Fibroblast of mammary gland (primary cell): ENCODE measurements around the gene LHFPL5.

Experiments
- DNase-seq: peaks from one replicate; pipeline ENCODE4 v3.0.0-alpha.2; 2010; ENCODE audit warnings: low read depth
- H3K4me3 ChIP-seq: 2 replicates; pipeline ENCODE4 v1.5.1; 2011; ENCODE audit warnings: low read depth, mild to moderate bottlenecking, low read length, moderate library complexity; ENCODE audit not compliant: control insufficient read depth
- CTCF ChIP-seq: conservative IDR thresholded peaks from 2 replicates; pipeline ENCODE4 v1.5.1; 2011; ENCODE audit warnings: low read depth, low read length, inconsistent platforms; ENCODE audit not compliant: control insufficient read depth, insufficient read depth

The LHFPL5 gene

DNA sequence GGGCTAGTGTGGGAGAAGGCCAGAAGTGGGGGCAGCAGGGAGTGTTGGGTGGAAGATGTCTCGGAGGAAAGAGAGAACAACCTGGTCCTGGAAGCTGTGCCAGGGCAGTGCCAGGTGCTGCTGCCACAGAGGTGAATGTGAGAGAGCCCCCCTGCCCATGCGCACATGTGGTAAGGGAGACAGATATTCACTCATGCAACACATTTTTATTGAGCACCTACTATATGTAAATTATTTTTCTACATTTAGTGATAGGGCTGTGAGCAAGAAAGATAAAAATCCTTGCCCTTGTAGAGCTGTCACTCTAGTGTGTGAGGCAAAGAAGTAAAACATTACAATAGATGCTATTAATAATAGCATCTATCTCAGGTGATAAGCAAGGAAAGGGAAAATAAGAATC is 23.9 kb upstream of the LHFPL5 start:
- no peak for DNase-seq
- H3K4me3 ChIP-seq: no peak overlapping the region
- no peak for TF ChIP-seq CTCF

DNA sequence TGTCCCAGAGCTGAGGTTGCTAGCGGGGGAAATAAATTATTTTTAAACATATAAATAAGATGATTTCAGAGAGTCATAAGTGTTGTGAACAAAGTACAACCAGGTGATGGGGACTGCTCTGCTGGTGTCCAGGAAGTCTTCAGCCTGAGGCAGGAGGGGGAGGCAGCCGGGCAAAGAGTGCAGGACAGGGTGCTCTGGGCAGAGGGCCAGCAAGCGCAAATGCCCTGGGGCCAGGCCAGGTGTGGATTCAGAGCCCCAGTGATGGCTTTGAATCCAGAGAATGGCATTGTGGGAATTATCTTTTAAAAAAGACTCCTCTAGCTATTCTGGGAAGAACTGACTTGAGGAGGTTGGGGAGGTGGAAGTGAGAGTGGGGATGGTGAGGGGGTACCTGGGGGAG is 22.7 kb upstream of the LHFPL5 start:
- H3K4me3 ChIP-seq: no peak overlapping the region
- TF ChIP-seq CTCF: no peak
- DNase-seq: no peak

GRCh38 chr6:35784200-35784599 is 21.0 kb upstream of the LHFPL5 start:
- TF ChIP-seq CTCF: no peak
- no peak for DNase-seq
- H3K4me3 ChIP-seq: no peak overlapping the region

GRCh38 chr6:35786272-35786671 is 18.9 kb upstream of the LHFPL5 start:
- H3K4me3 ChIP-seq: no peak overlapping the region
- TF ChIP-seq CTCF: no peak
- no peak for DNase-seq

GRCh38 chr6:35786810-35787209 is 18.3 kb upstream of the LHFPL5 start:
- H3K4me3 ChIP-seq: no peak overlapping the region

DNA sequence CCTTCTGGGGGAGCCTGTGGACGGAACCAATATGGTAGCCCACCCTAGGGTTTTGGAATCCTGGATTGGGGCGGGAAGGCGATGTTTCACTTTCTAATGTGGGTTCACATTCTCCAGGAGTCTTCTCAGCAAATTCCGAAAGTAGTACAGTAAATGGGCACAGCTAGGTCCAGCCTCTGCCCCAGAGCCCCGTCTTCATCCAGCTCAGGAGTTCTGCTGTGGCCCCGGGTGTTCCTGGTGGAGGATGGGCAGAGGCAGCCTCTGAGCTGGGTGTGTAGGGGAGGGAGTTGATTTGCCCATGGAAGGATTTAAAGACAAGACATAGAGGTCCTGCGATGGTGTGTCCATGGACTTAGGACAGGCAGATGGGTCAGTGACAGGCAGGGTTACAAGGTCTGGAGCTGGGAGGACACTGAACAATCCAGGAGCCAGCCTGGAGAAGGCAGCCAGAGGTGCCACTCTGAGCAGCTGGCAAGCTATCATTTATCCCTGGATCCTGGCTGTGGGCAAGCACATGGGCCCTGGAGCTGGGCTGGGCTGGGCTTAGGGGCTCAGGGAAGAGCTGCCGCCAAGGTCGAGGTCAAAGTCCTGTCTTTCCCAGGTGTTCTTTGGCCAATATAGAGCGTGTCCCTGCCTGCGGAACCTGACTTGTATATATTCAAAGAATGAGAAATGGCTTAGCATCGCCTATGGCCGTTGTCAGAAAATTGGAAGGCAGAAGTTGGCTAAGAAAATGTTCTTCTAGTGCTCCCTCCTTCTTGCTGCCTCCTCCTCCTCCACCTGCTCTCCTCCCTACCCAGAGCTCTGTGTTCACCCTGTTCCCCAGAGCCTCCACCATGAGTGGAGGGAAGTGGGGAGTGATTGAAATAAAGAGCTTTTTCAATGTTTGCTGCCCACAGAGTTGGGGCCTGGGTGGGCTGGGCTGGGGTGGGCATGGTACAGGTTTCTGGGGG is 17.6 kb upstream of the LHFPL5 start:
- H3K4me3 ChIP-seq: no peak overlapping the region
- no peak for DNase-seq
- no peak for TF ChIP-seq CTCF

More at GRCh38 chr6:35786810-35787209, 18.3 kb upstream of the LHFPL5 start:
- DNase-seq: no peak
- no peak for TF ChIP-seq CTCF
